SW 1271 (cell line): ENCODE data around the gene RNF183.
"Not testable (repeated sequence)": the region's sequence is repeated elsewhere in the genome, so short reads cannot be mapped to it uniquely, and the experiment has no call there.

Experiments
- DNase-seq, 2 experiments: peaks; one replicate each; lab custom pipeline; 2025; lab: John Stamatoyannopoulos, UW

The RNF183 gene

GRCh38 chr9:113274474-113275156 is 28.6 kb downstream of the RNF183 start:
- DNase-seq, result peak; percentile 36 to 76

GRCh38 chr9:113269871-113270270 is 33.3 kb downstream of the RNF183 start:
- no peak for DNase-seq

- DNase-seq, result no peak
Observed at GRCh38 chr9:113269355-113269754, 33.8 kb downstream of the RNF183 start.

DNA sequence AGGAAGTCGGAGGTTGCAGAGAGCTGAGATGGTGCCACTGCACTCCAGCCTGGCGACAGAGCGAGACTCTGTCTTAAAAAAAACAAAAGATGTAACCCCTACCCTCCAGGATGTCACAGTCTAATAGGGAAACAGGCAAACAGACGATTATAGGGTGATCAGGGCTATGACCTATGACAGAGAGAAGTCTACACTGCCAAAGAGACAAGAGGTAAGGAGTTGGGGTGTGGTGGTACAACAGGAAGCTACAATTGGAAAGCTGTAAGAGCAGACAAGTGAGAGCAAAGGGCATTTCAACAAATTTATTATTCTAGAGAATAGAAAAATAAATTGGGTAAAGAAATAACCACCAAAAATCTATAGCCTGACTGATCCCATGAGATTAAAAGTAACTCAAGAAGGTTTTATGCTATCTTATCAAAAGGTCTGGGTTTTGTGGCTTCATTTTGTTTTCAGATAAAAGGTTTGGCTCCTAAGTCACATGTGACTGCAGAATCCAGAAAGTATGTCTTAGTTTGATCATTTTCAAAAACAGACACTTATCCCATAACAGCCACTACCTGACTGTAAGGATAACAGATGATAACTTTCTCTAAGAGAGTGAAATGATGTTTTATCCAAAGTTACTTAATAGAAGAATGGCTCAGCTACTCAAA is 35.1 kb downstream of the RNF183 start:
- DNase-seq, result no peak

- no peak for DNase-seq
Observed at GRCh38 chr9:113266174-113266573, 37.0 kb downstream of the RNF183 start.

- no peak for DNase-seq
Observed at GRCh38 chr9:113261917-113262671, 41.1 kb downstream of the RNF183 start.

- DNase-seq, result no peak
Observed at GRCh38 chr9:113258282-113258681, 44.9 kb downstream of the RNF183 start.

DNA sequence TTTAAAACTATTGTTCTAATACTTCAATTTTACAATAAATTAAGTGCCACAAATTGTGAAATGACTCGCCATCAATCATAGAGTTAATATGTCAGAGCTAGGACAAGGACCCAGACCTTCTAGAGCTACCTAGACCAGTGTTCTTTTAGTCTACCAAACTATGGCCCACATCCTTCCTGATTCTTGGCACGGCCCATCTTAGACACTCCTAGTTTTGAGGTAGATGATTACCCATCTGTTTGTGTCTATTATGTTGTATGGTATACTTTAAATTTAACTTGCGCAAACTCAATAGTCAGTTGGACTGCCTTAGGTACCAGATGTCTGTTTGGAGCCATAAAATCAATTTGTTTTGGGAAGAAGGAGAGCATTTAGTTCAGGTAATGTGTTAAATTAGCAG is 45.3 kb downstream of the RNF183 start:
- DNase-seq, result no peak

DNA sequence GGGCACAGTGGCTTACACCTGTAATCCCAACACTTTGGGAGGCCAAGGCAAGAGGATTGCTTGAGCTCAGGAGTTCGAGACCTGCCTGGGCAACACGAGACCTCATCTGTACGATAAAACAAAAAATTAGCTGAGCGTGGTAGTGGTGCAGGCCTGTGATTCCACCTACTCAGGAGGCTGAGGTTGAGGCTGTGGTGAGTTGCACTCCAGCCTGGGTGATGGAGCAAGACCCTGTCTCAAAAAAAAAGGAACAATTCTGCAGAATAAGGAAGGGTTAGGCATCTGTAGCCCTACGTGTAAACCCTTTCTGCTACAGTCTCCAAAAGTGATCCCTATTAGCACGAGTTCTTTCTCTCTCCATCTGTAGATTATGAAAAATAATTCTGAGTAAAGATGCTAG is 47.7 kb downstream of the RNF183 start:
- DNase-seq, result no peak

- no peak for DNase-seq
Observed at GRCh38 chr9:113254991-113255390, 48.2 kb downstream of the RNF183 start.

DNA sequence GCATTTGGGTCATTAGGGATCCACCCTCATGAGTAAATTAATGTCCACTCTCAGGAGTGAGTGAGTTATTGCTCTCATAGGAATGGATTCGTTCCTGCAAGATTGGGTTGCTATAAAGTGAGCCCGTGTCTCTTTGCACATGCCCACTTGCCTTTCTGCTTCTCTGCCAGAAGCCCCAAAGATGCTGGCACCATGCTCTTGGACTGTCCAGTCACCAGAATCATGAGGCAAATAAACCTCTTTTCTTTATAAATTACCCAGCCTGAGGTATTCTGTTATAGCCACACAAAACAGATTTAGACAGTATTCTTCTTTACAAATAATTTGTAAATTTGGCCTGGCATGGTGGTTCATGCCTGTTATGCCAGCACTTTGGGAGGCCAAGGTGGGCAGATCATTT is 52.4 kb downstream of the RNF183 start:
- DNase-seq, result no peak

GRCh38 chr9:113249661-113250060 is 53.5 kb downstream of the RNF183 start:
- DNase-seq, result not testable (repeated sequence)

- no peak for DNase-seq
Observed at GRCh38 chr9:113247640-113248039, 55.5 kb downstream of the RNF183 start.
